Panc1 (cell line): ENCODE measurements around the gene SRSF1. TPM values are rescaled to one million over a fixed set of nuclear protein-coding genes. Genes with fewer than 3 reads are reported as not detected.

ENCODE experiments used
- ATAC-seq: fragments of 200-7000 bp; cut with Tn5 transposase; 2 replicates; pipeline ENCODE4 v1.9.1; 2020; ENCODE audit warnings: mild to moderate bottlenecking, moderate library complexity
- BruUV-seq: library from RNA; stranded (reverse); fragments of 400-500 nt; replicated peaks from 2 replicates; lab custom pipeline; 2021; lab: Mats Ljungman, UMichigan
- CTCF ChIA-PET: fragments of 300-600 bp; sonication (Branson Sonifier 250); formaldehyde crosslinking; loops from one replicate; lab custom pipeline; 2022; ENCODE audit warnings: antibody characterized with exemption; lab: Charles Lee
- POLR2A ChIA-PET: fragments of 300-600 bp; sonication (Branson Sonifier 250); formaldehyde crosslinking; loops from one replicate; lab custom pipeline; 2022; ENCODE audit warnings: antibody characterized with exemption; lab: Charles Lee
- DNase-seq: peaks from one replicate; pipeline ENCODE4 v3.0.0-alpha.2; 2010; ENCODE audit warnings: low read depth, low spot score
- H3K27ac ChIP-seq: 2 replicates; pipeline ENCODE4 v1.5.1; 2011; ENCODE audit warnings: mild to moderate bottlenecking, low read length, inconsistent platforms
- H3K27me3 ChIP-seq: fragments of 200-500 bp; sonication (Bioruptor generic); 2 replicates; pipeline ENCODE4 v1.6.0; 2014; ENCODE audit warnings: low read length, inconsistent platforms; ENCODE audit not compliant: control insufficient read depth, insufficient read depth
- H3K36me3 ChIP-seq: fragments of 200-500 bp; sonication (Bioruptor generic); 2 replicates; pipeline ENCODE4 v1.5.1; 2014; ENCODE audit warnings: inconsistent platforms, mild to moderate bottlenecking, low read length, moderate library complexity; ENCODE audit not compliant: control insufficient read depth, insufficient read depth
- H3K4me1 ChIP-seq: 2 replicates; pipeline ENCODE4 v1.5.1; 2011; ENCODE audit warnings: inconsistent platforms, mild to moderate bottlenecking, low read length, moderate library complexity; ENCODE audit not compliant: control insufficient read depth, insufficient read depth
- H3K4me3 ChIP-seq, 2 experiments: 2 replicates each; pipeline ENCODE4 v1.5.1; 2011 to 2012; ENCODE audit warnings: low read depth in 2 of 2, low read length in 2 of 2, mild to moderate bottlenecking in 2 of 2, inconsistent platforms in 1 of 2, moderate library complexity in 1 of 2
- H3K9me3 ChIP-seq: fragments of 200-500 bp; sonication (Bioruptor generic); 2 replicates; pipeline ENCODE4 v1.5.1; 2014; ENCODE audit warnings: low read depth, mild to moderate bottlenecking, inconsistent platforms, low read length, moderate library complexity; ENCODE audit not compliant: control insufficient read depth, insufficient read depth
- POLR2AphosphoS5 ChIP-seq: IDR thresholded peaks from 2 replicates; pipeline ENCODE4 v1.6.1; 2012; ENCODE audit warnings: mild to moderate bottlenecking, low read depth, low read length, moderate library complexity
- SIN3A ChIP-seq: IDR thresholded peaks from 2 replicates; pipeline ENCODE4 v1.6.1; 2012; ENCODE audit warnings: low read depth, mild to moderate bottlenecking, low read length, moderate library complexity, borderline replicate concordance; ENCODE audit not compliant: insufficient read depth
- TCF7L2 ChIP-seq: IDR thresholded peaks from 2 replicates; pipeline ENCODE4 v1.6.1; 2011; ENCODE audit warnings: mild to moderate bottlenecking, low read depth, low read length, inconsistent platforms
- in situ Hi-C: cut with HindIII; loops from 2 replicates; pipeline ENCODE4 v1.10.0; 2016; ENCODE audit warnings: low sequenced_read_pairs, low pct_unique_long_range_greater_than_20kb
- intact Hi-C: fragments of 100-400 bp; cut with micrococcal nuclease; formaldehyde crosslinking; loops from one replicate; pipeline ENCODE4 v1.10.0; 2022; ENCODE audit not compliant: unreplicated experiment
- total RNA-seq: library from RNA; stranded (reverse); gene quantifications from one replicate; pipeline ENCODE4 v1.2.1, GENCODE V29; 2021; ENCODE audit not compliant: unreplicated experiment
- TF ChIP-seq, protein P1 (sequence below), 2 experiments: IDR thresholded peaks; 2 replicates each; pipeline ENCODE4 v1.6.1; 2011 to 2012; ENCODE audit warnings: low read depth in 2 of 2, control low read depth in 1 of 2, low read length in 1 of 2, mild to moderate bottlenecking in 1 of 2, moderate library complexity in 1 of 2; ENCODE audit not compliant: insufficient read depth in 1 of 2
- TF ChIP-seq, protein P2 (sequence below): fragments of 450-650 bp; IDR thresholded peaks from 2 replicates; pipeline ENCODE4 v1.5.1; 2017; ENCODE audit warnings: mild to moderate bottlenecking

Gene SRSF1
- total RNA-seq, 1 experiment from 2014 or later, result 362 TPM

GRCh38 chr17:57987581-57988300, 19.3 kb downstream of the SRSF1 start, which contains the start of gene VEZF1:
Gene VEZF1 (minus strand): TSS chr17:57988254. CDS start chr17:57988111, 143 bp downstream.
- intact Hi-C loops, result no loop called here
- ChIA-PET CTCF (interaction anchor here (0.6 kb wide), 2 partner anchors 10 to 240 kb away, joined by 3 to 6 read pairs; no protein-coding TSS in a partner anchor), POLR2A (no interaction called here)
- no peaks in the 10 kb centered on the region for H3K9me3 ChIP-seq
- no peaks in the 10 kb centered on the region for H3K27me3 ChIP-seq
- in situ Hi-C loops, result no loop called here
- peak; percentile 75 for ATAC-seq
- DNase-seq, result no peak
- no TSS peak for BruUV-seq
- peaks cover 63% of the 10 kb centered on the region for H3K4me1 ChIP-seq
- peak within 1 kb of the TSS; percentile 79 to 90 for H3K4me3 ChIP-seq
- peaks cover 11% of the 10 kb centered on the region for H3K36me3 ChIP-seq
- peak; percentile 30; the same call in 1 of the 2 replicates for TF ChIP-seq TCF7L2
- TF ChIP-seq SIN3A, result peak; percentile 56; the same call in 1 of the 2 replicates
- TF ChIP-seq, protein P1, sequence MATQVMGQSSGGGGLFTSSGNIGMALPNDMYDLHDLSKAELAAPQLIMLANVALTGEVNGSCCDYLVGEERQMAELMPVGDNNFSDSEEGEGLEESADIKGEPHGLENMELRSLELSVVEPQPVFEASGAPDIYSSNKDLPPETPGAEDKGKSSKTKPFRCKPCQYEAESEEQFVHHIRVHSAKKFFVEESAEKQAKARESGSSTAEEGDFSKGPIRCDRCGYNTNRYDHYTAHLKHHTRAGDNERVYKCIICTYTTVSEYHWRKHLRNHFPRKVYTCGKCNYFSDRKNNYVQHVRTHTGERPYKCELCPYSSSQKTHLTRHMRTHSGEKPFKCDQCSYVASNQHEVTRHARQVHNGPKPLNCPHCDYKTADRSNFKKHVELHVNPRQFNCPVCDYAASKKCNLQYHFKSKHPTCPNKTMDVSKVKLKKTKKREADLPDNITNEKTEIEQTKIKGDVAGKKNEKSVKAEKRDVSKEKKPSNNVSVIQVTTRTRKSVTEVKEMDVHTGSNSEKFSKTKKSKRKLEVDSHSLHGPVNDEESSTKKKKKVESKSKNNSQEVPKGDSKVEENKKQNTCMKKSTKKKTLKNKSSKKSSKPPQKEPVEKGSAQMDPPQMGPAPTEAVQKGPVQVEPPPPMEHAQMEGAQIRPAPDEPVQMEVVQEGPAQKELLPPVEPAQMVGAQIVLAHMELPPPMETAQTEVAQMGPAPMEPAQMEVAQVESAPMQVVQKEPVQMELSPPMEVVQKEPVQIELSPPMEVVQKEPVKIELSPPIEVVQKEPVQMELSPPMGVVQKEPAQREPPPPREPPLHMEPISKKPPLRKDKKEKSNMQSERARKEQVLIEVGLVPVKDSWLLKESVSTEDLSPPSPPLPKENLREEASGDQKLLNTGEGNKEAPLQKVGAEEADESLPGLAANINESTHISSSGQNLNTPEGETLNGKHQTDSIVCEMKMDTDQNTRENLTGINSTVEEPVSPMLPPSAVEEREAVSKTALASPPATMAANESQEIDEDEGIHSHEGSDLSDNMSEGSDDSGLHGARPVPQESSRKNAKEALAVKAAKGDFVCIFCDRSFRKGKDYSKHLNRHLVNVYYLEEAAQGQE (IDR thresholded peaks at IDR 0.05; ENCODE audit: insufficient read depth in 1 of 2, low read depth in 2 of 2, low read length in 1 of 2), result no peak; a peak in 1 of 4 replicates
- peak; percentile 72 for TF ChIP-seq POLR2AphosphoS5
- peak within 1 kb of the TSS; percentile 96 for H3K27ac ChIP-seq

DNA sequence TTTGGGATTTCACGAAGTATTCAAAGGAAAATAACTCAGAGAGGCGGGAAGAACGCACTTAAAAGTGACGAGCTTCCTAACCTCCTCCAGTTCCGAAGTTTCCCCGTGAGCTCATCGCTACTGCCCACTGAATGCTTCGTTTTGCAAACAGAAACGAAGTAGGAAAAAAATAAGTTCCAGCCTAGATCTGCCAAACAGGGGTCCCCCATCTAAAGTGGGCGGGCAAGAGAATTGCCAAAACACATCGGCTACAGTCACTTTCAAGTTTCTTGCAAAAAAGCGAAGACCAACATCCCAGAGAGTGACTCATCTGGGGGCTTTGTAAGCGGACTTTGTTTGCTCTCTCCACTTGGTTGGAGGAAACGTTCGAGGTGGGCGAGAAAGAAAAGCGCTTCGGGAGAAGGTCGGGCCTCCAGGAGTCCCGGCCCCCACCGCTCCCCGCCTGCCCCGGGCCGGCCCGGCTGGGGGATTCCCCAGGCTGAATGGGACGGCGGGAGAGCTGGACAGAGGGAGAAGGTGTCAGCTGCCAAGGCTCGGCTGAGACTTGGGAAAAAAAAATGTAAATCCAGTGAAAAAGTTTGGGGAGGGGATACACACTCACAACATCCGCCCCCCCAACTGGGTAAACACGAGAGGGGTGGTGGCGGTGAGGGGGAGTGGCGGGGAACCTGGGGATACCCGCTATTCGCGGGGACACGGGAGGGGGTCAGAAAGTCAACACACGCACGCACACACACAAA, 20.0 kb downstream of the SRSF1 start:
- in situ Hi-C loops, result no loop called here
- Histone ChIP-seq H3K36me3 (peaks cover 14% of the 10 kb centered on the region), H3K27me3 (no peaks in the 10 kb centered on the region), H3K27ac (peak overlapping the region; percentile 94), H3K4me3 (peak overlapping the region; percentile 79 to 90), H3K4me1 (peaks cover 55% of the 10 kb centered on the region), H3K9me3 (no peaks in the 10 kb centered on the region)
- TF ChIP-seq, protein P2, sequence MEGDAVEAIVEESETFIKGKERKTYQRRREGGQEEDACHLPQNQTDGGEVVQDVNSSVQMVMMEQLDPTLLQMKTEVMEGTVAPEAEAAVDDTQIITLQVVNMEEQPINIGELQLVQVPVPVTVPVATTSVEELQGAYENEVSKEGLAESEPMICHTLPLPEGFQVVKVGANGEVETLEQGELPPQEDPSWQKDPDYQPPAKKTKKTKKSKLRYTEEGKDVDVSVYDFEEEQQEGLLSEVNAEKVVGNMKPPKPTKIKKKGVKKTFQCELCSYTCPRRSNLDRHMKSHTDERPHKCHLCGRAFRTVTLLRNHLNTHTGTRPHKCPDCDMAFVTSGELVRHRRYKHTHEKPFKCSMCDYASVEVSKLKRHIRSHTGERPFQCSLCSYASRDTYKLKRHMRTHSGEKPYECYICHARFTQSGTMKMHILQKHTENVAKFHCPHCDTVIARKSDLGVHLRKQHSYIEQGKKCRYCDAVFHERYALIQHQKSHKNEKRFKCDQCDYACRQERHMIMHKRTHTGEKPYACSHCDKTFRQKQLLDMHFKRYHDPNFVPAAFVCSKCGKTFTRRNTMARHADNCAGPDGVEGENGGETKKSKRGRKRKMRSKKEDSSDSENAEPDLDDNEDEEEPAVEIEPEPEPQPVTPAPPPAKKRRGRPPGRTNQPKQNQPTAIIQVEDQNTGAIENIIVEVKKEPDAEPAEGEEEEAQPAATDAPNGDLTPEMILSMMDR, result no peak
- TF ChIP-seq, protein P1 (IDR thresholded peaks at IDR 0.05; ENCODE audit: insufficient read depth in 1 of 2, low read depth in 2 of 2, low read length in 1 of 2), result peak in 1 of 2 experiments; percentile 51; a peak in 2 of 4 replicates
- TF ChIP-seq SIN3A (no peak), POLR2AphosphoS5 (no peak; the same call in 1 of the 2 replicates), TCF7L2 (no peak)
- DNase-seq, result no peak
- intact Hi-C loops, result no loop called here
- BruUV-seq, result no TSS peak
- ChIA-PET POLR2A (interaction anchor here (0.6 to 1.2 kb wide), 6 partner anchors 8 to 126 kb away, joined by 3 to 5 read pairs (median 4); no protein-coding TSS in a partner anchor), CTCF (interaction anchor here (0.6 to 1.0 kb wide), 3 partner anchors 10 to 132 kb away, joined by 3 to 9 read pairs (median 3); no protein-coding TSS in a partner anchor)
- peak; percentile 58 for ATAC-seq
